ENCODE results near the gene MKNK1. TPM values are rescaled to one million over a fixed set of nuclear protein-coding genes. Genes with fewer than 3 reads are reported as not detected.

MKNK1 gene
- polyA plus RNA-seq, 3 donors = 24.8 to 49.0 (median 27.6) TPM

DNA sequence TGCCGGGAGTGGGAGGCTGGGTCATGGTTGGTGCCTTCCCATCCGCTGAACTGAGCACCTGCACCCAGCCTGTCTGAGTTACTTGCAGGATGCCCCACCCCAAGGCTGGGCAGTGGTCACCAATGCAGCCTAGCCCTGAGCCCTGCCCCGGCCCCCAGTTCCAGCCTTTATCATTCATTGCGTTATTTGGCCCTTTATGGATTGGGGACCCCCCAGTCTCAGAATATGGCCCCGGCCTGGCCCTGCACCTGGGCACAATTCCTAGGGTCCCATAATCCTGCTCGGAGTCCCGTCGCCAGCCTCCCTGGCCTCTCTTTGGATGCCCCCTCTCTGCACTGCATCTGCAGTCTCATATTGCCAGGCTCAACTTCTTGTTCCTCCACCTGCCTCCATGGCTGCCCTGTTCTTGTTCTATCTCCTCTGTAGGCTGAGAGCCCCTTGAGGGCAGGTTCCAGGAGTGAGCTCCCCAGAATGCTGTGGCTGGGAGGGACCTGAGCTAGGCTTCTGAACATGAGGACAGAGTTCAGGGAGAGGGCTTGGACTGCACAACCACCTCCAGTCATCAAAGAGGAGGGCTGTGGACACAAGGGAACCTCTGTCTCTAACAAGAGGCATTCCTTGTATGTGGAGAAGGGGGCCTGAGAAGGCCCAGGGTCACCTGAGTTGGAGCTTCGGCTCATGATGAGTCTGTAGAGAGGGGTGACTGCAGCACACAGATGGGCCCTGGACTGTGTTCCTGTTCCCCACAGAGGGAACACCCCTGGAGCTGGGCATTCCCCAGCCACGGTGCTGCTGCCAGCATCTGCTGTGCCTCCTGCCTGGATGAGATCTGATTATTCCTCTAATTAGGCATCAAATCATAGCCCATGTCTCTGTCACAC lies 51.5 kb downstream of the MKNK1 start:
- DNase-seq (ENCODE audit: extremely low read depth in 1 of 11, low read depth in 9 of 11, low spot score in 4 of 11) = no peak

DNA sequence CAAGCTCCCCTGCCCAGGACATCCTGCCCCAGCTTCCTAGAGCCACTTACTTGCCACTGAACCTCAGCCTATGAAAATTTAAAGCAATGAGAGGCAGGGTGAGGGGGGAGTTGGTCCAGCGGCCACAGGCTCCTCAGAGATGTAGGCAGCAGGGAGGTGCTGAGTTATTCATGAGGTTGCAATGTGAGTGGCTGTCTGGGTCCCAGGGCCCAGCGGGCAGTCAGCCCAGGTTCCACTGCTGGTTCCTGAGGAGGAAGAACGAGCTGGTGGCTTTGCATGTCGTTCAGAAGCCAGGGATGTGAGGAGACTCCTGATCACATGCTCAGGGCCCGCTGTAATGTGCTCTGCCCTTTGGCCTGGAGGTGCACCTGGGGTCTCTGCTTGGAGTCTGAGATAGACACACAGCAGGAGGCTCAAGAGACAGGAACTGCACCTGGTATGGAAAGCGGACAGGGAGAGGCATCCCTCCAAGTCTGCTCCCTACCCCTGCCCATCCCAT lies 52.4 kb downstream of the MKNK1 start, which contains the start of gene KNCN:
TSS of gene KNCN (minus strand) at position 51 of the 499 bp plus-strand sequence. CDS start 432 bp downstream, outside the sequence.
- no peak for DNase-seq (ENCODE audit: extremely low read depth in 1 of 11, low read depth in 9 of 11, low spot score in 4 of 11)

DNA sequence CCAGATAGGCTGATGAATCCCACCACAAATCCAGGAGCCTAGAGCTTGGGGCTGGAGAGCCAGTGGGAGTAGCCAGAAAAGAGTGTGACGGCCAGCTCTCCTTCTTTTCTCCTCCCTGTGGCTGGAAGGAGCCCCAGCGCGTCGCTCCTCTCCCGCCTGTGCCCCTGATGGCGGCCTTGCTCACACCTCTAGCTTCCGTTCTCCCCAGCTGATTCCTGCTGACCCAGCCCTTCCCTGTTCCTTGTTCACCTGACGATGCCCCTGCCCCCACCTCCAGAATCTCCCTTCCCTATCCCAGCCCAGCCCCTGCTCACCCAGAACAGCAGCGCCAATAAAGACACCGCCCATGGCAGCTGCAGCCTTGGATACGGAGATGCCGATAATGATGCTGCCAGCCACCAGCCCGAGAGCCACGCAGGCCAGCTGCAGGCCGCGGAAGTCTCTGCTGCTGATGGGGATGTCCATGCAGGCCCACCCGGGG lies 53.3 kb downstream of the MKNK1 start:
- no peak for DNase-seq (ENCODE audit: extremely low read depth in 1 of 11, low read depth in 9 of 11, low spot score in 4 of 11)

DNA sequence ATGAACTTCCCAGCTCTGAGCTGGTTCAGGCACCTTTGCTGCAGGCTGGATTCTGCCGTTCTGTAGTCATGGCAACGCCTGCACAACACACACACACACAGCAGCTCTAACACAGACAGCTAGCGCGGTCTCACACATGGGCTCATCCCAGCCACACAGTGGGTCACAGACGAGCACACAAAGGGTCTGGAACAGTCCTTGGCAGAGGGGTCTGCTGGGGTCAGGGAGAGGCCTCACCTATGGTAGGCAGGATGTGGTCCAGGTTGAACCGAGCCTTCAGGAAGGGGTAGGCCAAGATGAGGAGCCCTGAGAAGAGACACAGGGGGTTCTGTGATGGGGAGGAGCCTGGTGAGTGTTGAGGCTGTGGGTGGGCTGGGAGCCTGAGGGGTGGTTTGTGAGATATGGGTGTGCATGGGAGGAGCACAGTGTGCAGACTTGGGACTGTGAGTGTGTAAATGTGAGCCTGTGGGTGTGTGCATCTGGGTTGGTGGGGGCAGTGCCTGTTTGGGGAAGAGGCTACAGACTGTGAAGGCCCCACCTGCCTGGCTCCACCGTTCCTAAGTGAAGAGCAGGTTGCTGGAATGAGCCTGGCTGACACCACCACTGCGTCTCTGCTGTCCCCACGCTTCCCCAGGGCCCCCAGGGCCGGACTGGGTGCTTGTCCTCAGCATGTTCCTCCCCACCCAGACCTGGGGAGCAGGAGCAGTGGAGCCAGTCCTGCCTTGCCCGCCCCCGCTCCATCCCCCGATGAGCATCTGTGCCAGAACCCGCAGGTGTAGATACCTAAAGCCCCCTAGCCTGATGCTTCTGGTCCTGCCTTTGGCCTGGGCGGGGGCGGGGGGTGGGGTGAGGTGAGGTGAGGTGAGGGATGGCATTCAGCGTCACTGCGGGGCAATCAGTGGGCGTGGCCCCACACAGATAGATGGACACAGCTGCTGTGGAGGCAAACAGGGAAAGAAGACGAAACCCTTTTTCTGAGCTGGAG lies 54.1 kb downstream of the MKNK1 start:
- DNase-seq (ENCODE audit: extremely low read depth in 1 of 11, low read depth in 9 of 11, low spot score in 4 of 11) = peak in 1 of 11 donors; percentile 57

DNA sequence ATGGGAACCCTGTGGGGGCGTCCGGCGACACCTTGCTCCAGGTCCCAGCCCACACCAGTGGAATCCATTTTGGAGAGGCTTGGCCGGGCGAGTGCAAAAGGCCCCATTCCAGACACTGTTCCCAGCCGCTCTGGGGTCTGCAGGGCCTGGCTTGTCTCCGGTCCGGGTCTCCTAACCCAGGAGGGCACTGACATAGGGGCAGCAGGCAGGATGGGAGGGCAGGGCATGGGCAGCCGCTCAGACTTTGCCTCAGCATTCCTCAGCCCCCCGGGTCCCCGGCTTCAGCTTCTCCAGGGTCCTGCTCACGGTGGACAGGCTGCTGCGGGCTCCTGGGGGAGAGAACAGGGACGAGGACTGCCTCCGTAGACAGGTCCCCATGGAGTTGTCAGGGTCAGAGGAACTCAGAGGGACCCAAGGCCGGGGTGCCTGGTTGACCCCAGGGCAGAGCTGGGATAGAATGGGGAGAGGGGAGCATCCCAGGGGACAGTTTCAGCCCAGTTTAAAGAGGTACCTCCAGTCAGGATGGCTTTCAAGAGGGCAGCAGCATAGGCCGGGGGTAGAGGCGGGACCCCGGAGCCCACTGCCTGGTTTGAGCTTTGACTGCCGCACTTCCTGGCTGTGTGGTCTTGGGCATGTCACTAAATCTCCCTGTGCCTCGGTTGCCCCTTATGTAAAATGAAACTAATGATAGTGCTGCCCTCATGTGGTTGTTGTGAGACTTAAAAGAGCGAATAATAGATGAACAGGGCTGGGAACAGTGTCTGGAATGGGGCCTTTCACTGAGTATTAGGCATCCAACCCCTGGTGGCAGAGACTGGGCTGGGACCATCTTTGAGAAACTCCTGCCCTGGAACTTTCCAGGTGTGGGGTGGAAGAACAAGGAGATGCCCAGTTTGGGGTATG lies 56.3 kb downstream of the MKNK1 start:
- no peak for DNase-seq (ENCODE audit: extremely low read depth in 1 of 11, low read depth in 9 of 11, low spot score in 4 of 11)

DNA sequence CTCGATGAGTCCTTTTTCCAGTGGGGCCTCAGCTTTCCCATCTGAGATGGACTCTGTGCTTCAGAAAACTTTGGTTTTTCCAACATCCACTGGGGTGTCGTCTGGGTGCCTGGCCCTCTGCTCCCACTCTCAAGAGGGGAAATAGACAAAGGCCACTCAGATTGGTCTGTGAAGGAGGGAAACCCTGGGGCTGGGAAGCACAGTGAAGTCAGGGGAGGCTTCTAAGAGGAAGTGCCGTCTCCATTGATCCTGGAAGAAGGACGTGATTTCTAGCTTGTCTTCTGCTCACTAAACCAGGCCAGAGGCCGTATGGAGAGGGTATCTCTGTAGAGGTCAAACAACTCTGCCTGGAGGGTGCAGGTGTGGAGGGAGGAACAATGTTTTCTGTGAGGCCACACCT lies 57.9 kb downstream of the MKNK1 start:
- DNase-seq (ENCODE audit: extremely low read depth in 1 of 11, low read depth in 9 of 11, low spot score in 4 of 11) = no peak

DNA sequence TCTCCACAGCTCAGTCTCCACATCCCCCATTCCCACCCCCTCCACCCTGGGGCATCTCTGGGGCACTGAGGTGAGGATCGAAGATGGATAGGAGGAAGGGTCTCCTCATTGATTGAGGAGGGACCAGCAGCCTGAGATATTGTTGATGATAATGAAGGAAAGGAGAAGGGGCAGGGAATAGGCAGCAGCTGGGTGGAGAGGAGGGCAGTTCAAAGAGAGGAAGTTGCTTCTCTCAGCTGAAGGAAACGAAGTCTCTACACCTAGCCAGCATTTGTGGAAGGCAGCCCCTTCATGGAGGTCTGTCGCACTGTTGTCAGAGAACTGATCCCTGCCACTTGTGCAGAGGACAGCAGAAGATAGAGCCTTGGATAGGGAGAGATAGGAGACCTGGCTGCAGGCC lies 58.3 kb downstream of the MKNK1 start:
- DNase-seq (ENCODE audit: extremely low read depth in 1 of 11, low read depth in 9 of 11, low spot score in 4 of 11) = no peak

DNA sequence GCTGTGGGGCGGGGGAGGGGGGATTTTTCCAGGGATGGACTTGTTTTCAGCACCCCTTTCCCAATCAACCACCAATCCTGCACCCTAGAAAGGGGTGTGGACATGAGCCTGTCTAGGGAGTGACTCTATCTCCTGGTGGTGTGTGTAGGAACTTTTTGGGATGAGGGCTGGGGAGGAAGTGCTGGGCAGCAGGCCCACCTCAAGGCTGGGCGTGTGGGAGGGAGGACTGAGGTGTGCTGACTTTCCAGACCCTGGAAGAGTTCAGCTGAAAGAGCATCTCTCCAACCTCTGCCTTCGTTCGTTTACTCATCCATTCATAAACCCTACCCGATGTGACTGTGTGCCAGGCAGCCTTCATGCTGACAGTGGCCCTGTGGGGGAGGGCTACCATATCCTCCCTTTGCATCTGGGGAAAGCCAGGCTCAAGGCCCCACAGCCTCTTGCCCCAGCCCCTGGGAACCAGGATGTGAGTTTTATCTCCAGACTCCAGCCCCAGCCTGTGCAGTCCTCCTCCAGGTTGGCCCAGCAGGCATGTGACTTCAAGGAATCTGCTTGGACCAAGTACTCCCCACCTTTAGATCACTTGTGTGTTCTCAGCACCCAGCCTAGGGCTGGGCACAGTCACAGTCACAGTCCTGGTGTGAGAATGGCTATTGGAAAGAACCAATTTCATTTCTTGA lies 59.4 kb downstream of the MKNK1 start:
- DNase-seq (ENCODE audit: extremely low read depth in 1 of 11, low read depth in 9 of 11, low spot score in 4 of 11) = no peak

DNA sequence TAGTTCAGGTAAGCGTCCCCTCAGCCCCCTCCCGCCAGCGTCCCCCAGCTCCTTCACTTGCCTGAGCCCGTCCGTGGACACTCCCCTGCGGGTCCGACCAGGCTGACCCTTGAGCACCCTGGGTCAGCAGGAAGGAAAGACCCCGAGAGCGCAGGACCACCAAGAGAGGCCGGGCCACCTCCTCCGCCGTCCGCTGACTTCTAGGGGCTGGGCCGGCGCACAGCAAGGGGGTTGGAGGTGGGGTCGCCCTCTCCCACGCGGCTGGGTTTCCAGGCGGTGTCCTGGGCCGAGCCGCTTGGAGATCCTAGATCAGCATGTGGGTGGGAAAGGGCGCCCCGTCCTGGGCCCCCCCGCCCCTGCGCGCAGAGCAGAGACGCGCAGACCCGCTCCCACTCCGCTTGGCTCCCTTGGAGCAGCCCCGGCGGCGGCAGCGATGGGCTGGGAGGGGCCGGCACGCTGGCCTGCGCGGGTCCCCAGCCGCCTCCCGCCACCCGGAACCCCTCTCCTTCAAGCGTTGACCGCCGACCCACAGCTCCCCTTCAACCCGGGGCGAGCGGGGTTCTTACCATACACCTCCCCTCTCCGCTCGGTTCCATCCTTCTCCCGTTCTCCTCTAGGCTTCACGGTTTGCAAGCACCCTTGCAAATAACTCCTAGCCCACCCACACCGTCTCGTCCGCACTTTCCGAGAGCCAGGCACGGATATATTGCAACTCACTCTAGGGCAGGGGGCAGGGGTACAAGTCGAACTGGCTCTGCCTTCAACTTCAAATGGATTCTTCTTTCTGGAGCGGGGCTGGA lies 60.1 kb downstream of the MKNK1 start:
- DNase-seq (ENCODE audit: extremely low read depth in 1 of 11, low read depth in 9 of 11, low spot score in 4 of 11) = no peak

DNA sequence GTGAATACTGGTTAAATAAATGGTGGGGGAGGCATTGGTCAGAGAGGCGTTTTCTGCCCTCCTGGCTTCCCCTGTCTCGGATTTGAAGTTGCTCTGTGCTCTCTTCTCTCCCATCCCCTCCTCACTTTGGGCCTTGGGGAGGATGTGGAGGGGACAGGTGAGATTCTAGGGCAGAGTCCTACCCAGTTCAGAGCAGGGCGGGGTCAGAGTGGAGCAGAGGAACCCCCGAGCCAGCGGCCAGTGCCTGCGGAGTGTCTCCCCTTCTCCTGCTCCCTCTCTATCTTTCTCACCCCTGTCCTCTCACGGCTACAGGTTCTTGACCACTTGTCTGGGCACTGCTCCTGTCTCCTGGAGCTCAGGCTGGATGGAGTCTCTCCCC lies 60.7 kb downstream of the MKNK1 start:
- DNase-seq (ENCODE audit: extremely low read depth in 1 of 11, low read depth in 9 of 11, low spot score in 4 of 11) = no peak

DNA sequence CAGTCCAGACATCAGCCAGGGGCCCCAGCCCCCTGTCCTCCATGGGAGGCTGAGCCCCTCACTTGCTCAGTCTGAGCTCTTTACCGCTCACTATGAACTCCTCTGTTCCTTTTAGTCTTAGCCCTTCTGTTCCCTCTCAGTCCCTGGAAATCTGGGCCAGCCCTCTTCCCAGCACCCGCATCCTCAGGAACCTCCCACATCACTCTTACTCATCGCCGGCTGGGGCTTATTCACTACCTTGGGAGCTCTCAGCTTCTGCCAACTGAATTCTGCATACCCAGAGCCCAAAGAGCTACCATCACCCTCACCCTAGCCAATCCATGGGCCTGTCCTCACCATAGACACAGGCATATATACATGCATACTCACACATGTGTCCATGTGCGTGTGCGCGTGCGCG lies 64.1 kb downstream of the MKNK1 start:
- DNase-seq (ENCODE audit: extremely low read depth in 1 of 11, low read depth in 9 of 11, low spot score in 4 of 11) = no peak

DNA sequence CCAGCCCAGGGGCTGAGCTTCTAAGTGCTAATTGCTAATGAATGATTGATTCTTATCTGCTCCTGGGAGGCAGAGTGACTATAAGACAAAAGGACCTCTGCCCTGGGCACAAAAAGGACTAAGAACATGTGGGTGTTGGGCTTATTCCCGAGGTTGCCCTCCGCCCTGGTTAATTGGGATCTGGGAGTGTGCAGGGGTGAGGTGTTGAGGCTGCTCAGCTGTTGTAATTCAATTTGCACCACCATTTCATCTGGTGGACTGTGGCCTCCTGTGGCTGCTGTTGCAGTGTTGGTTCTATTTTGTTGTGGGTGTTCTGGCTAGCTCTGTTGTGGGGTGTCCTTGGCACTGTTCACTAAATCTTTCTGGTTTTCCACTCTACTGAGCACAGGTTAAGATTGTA lies 65.9 kb downstream of the MKNK1 start:
- no peak for DNase-seq (ENCODE audit: extremely low read depth in 1 of 11, low read depth in 9 of 11, low spot score in 4 of 11)

DNA sequence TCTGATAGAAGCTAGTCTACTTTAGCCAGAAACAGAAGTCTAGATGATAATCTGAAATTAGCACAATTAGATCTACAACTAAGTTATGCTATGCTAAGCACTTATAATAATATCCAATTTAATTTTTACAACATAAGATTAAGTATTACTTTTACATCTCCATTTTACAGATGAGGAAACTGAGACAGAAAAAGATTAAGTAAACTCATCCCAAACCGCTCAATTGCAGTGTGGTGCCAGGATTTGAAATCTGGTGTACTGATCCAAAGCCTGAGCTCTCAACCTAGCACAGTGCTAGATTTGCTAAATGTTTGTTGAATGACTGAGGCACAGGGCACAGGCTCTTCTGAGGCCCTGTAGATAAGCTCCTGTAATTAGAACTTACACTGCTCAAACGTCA lies 66.4 kb downstream of the MKNK1 start:
- DNase-seq (ENCODE audit: extremely low read depth in 1 of 11, low read depth in 9 of 11, low spot score in 4 of 11) = no peak

DNA sequence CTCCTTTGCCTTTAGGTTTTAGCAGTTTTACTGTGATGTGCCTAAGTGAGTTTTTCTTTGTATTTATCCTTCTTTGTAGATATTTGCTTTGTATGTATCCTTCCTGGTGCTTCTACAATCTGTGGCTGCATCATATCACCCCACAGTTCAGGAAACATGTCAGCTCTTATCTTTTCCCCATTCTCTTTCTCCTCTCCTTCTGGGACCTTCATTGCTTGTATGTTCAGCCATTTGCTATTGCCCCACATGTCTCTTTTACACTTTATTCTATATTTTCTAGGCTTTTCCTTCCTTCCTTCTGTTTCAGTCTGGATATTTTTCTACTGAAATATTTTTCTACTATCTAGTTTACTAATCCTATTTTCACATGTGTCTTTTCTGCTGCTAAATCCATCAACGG lies 67.5 kb downstream of the MKNK1 start:
- DNase-seq (ENCODE audit: extremely low read depth in 1 of 11, low read depth in 9 of 11, low spot score in 4 of 11) = no peak

DNA sequence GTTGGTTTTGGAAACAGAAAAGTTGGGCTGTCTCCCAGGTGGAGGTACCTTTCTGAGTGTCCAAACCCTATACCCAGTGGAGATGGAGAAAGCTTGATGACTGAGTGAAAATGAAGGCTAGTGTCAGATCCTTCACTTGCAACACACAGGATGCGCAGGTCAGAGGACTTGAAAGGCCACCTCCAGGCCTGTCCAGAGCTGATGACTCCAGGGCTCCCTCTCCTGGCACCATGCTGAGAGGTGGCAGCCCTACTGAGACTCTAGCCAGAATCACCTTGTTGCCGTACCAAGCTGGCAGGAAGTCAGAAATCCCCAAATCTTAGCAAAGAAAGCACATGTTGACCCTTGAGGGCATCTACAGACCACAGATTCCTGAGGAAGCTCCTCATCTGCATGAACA lies 69.0 kb downstream of the MKNK1 start:
- no peak for DNase-seq (ENCODE audit: extremely low read depth in 1 of 11, low read depth in 9 of 11, low spot score in 4 of 11)

DNA sequence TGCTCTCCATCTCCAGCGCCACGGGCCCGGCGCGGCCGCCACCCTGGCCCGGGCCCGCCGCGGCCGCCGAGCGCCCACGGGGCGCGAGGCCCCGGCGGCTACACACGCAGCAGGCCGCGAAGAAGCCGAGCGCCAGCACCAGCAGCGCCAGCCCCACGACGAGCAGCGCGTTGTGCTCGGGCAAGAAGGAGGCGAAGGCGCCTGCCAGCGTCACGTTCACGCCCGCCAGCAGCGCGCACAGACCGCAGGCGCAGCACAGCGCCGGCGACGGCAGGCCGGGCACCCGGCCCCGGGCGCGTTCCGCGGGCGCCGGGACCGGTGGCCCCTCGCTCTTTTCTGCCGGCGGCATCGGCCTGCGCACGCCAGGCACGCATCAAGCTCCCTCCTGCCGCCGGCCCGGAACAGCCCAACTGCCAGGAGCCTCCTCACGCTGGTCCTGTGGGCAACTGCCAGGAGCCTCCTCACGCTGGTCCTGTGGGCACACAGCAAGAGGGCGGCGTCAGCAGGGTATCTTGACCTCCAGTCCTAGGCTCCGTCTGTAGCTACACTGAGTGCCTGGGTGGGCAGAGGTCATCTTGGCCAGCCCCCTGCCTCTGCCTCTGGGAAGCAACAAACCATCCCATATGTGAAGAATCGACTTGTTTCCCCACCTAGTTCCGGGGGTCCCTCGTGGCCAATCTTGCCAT lies 70.7 kb downstream of the MKNK1 start:
- DNase-seq (ENCODE audit: extremely low read depth in 1 of 11, low read depth in 9 of 11, low spot score in 4 of 11) = no peak

Data from renal cortex interstitium (tissue), 11 donors.